ENCODE data around the gene CTBP2.
"Not testable (repeated sequence)": the region's sequence is repeated elsewhere in the genome, so short reads cannot be mapped to it uniquely, and the experiment has no call there.

CTBP2 gene

GRCh38 chr10:125179107-125179506 lies 18.7 kb upstream of the CTBP2 start:
- DNase-seq: not testable (repeated sequence)

- no peak for DNase-seq
Measured at GRCh38 chr10:125177641-125178640, 17.6 kb upstream of the CTBP2 start.

- DNase-seq: no peak
Measured at GRCh38 chr10:125175807-125176206, 15.4 kb upstream of the CTBP2 start.

GRCh38 chr10:125174360-125174759 lies 14.0 kb upstream of the CTBP2 start:
- no peak for DNase-seq

- DNase-seq: no peak
Measured at GRCh38 chr10:125172694-125173093, 12.3 kb upstream of the CTBP2 start.

- no peak for DNase-seq
Measured at GRCh38 chr10:125171402-125172306, 11.3 kb upstream of the CTBP2 start.

- DNase-seq: no peak
Measured at GRCh38 chr10:125169915-125170314, 9.6 kb upstream of the CTBP2 start.

GRCh38 chr10:125169279-125169678 lies 8.9 kb upstream of the CTBP2 start:
- DNase-seq: no peak

- no peak for DNase-seq
Measured at GRCh38 chr10:125166658-125167057, 6.3 kb upstream of the CTBP2 start.

GRCh38 chr10:125165584-125166573 lies 5.5 kb upstream of the CTBP2 start:
- no peak for DNase-seq

GRCh38 chr10:125164421-125164820 lies 4.1 kb upstream of the CTBP2 start:
- no peak for DNase-seq

GRCh38 chr10:125163803-125164202 lies 3.4 kb upstream of the CTBP2 start:
- DNase-seq: no peak

GRCh38 chr10:125163312-125163711 lies 2.9 kb upstream of the CTBP2 start:
- not testable (repeated sequence) for DNase-seq

GRCh38 chr10:125162120-125162931 lies 2.0 kb upstream of the CTBP2 start:
- no peak for DNase-seq

GRCh38 chr10:125161707-125162119 lies 1.4 kb upstream of the CTBP2 start:
- no peak for DNase-seq

GRCh38 chr10:125160856-125161706 lies 718 bp upstream of the CTBP2 start:
- DNase-seq: peak; percentile 33 to 71

GRCh38 chr10:125159486-125159931 lies 854 bp downstream of the CTBP2 start:
- DNase-seq: peak in 1 of 2 experiments; percentile 13

- peak in 1 of 2 experiments; percentile 23 for DNase-seq
Measured at GRCh38 chr10:125158601-125159485, 1.5 kb downstream of the CTBP2 start.

- DNase-seq: no peak
Measured at GRCh38 chr10:125158275-125158600, 2.1 kb downstream of the CTBP2 start.
